NCI-H69 (cell line): ENCODE results near the gene ANAPC2.

Experiments used
- DNase-seq: peaks from one replicate; lab custom pipeline; 2025; lab: John Stamatoyannopoulos, UW

Gene ANAPC2

DNA sequence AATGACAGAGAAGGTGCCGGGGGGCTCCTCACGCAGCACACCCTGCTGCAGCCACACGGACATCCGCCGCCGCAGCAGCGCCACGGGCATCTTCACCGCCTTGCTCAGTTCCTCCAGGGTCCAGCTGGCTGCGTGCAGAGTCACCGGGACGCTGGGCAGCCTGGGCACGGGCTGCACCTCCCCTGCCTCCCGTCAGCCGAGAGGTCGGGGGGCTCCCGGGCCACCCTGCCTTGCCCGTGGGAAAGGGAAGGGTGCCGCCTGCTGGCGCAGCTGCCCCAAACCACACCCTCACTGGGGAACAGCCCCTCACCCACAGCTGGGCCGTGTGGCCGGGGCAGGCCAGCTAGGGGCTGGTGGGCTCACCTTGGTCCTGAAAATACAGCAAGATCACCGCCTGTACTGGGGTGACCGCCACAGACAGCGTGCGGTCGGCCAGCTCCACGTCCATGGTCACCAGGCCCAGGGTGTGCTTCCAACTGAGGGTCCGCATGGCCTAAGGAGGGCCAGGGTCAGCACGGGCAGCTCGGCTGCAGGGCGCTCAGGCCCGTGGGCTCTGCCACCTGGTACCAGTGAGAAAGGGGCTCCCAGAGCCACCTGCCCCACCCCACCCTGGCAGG is 12.9 kb downstream of the ANAPC2 start:
- no peak for DNase-seq

DNA sequence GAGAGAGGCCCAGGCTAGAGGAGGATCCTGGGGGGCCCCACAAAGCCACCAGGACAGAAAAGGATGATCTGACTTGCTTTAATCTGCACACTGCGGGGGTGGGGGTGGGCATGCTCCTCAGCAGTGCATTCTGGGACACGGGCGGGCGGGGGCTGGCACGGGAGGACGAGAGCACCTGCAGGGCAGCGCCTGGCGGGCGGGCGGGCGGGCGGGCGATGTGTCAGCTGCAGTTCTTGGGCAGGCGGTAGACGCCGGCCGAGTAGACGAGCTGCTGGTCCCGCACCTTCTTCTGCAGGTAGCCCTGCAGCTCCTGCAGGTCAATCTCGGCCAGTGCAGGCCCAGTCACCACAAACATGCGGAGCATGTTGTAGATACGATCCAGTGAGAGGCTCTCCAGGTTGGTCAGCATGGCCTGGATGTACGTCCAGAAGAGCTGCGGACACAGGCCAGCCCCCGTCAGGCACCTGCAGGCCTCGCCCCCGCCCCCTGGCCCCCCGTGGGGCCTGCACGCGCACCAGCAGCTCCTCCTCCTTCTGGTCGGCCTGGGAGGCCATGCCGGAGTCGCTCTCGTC is 13.6 kb downstream of the ANAPC2 start:
- DNase-seq, result peak; percentile 76

DNA sequence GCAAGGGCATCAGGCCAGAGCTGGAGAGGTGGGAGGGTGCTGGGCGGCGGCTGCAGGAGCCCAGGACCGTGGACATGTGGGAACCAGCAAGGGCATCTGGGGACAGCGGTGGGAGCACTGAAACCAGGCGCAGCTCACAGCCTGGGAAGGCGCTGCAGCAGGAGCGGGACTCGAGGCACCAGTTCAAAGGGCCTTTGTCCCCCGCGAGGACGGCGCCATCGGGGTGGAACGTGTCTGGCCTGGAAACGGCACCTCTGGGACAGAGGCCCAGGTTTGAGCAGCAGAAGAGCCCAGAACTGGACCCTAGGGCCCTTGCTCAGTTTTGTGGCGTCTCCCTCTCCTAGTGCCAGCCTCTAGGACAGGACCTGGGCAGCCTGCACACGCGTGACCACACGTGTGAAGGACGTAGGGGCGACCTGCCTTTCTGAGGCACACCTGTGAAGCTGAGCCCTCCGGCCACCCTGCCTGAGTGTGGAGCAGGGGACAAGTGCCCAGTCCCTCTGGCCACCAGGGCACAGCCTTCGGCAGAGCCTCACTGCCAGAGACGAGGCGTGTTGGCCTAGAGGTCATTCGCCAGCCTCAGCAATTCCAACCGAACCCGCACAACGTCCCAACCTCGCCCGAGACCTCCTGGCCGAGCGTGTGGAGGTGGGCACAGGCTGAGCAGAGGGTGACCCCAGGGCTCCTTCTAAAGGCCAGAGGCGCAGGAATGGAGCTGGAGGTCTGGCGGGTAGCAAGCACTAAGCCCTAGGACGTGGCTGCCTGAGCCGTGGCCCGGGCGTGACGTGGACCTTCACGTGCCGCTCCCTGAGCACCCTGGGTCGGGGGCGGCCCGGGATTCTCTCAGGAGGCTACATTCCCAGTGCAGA is 14.3 kb downstream of the ANAPC2 start:
- DNase-seq, result no peak

DNA sequence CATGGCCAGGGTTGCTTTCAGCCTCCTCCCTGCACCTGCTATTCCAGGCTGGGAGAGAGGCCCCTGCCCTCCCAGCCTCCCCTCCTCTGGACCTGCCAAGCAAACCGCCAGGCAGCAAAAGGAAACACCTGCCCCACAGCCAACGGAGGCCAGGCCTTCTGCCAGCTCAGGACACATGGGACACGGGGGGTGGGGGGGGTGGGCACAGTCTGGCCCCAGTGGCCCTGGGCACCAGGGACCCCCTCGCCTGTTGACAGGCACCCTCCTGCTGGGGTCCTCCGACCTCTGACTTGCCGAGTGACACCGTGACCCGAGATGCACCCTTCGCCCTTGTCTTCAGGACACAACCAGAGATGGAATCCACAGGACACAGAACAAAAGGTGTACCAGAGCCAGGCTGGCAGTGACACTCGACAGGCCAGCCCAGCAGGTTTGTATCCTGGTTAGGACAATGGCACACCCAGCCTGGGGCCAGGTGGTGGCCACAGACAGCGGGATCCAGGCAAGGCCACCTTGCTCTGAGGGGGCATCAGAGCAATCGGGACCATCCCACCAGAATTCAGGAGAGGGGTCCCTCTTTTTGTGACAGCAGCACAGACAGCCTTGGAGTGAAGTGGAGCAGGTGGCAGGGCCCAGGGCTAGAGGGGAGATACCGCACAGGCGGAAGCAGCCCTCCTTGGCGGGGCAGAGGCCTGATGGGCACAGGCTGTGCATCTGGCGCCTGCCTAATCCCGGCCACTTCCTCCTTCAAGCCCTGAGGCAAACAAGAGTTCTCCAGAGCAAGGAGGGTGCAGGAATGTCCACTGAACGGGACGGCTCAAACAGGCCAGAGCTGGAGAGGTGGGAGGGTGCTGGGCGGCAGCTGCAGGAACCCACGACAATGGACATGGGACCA is 15.2 kb downstream of the ANAPC2 start:
- DNase-seq, result no peak

DNA sequence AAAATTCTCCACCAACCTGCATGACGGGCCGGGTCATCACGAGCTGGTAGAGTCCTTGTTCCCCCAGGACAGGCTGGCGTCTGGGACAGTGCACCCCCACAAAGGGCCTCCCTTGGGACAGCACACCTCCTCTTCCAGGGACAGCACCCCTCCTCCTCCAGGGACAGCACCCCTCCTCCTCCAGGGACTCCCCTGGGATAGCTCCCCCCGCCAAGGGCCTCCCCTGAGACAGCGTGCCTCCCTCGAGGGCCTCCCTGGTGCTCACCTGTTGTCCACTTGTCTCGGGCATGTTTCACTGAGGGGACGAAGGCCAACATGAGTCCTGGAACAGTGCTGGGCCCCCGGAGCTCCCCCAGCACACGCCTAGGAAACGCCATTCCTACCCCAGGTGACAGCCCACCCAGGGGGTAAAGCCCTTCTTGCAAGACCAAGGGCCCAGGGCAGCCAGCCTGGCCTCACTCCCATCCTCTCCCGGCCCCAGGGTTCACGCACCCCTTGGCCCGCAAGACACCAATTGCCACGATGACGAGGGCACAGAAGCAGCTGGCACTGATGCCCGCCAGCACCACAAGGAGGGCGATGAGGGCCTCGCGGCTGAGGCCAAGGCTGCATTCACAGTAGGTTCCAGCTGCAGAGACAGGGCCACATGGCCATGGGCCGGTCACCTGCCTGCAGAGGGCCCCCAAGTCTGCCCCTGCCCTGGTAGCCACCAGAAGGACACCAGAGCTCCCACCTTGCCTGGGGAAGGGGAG is 17.0 kb downstream of the ANAPC2 start:
- no peak for DNase-seq

DNA sequence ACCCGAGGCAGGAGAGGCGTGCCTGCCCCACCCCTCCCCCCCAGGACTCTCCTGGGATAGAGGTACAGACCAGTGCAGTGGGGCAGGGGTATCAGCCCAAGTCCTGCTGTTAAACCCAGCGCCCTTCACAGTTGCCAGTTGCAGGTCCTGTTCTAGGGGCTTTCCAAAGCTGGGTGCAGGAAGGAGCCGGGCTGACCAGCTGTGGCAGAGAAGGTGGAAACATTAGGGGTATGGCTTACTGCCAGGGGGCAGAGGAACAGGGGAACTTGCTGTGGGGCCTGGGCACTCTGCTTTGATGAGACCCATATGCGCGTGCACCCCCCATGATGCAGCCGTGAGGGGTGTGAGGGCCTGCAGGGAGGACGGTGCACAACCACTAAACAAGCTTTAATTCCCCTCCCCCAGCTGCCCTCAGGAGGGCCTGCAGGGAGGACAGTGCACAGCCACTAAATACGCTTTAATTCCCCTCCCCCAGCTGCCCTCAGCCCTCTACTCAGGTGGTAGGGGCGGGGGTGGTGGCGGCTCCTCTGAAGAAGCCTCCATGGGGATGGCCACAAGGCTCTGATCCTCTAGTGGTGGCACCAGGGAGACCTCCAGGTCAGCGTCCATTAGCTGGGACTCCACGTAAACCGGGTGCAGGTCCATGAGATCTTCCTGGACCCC is 17.7 kb downstream of the ANAPC2 start:
- DNase-seq, result no peak

DNA sequence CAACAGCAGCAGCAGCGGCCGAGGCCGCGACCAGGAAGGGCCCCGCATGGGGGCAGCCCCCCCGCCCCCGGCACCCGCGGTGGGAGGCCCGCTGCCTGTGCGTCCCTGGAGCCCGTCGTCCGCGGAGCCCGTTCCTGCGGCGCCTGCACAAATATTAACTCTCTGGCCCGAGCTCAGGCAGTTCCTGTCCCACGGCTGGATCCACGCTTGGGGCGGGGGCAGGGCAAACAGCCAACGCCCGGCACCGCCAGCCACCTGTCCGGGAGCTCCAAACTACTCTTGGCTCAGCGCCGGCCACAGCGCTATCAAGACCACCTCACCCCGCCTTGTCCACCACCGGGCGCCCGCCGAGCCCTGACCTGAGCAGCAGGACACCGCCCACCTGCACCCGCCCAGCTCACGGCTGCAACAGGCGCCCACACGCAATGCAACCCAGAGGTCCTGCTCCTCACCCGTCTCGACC is 18.4 kb downstream of the ANAPC2 start, which contains the start of gene LRRC26:
TSS of gene LRRC26 (minus strand) at position 156 of the 463 bp plus-strand sequence. CDS start at position 48, 108 bp downstream.
- no peak for DNase-seq

DNA sequence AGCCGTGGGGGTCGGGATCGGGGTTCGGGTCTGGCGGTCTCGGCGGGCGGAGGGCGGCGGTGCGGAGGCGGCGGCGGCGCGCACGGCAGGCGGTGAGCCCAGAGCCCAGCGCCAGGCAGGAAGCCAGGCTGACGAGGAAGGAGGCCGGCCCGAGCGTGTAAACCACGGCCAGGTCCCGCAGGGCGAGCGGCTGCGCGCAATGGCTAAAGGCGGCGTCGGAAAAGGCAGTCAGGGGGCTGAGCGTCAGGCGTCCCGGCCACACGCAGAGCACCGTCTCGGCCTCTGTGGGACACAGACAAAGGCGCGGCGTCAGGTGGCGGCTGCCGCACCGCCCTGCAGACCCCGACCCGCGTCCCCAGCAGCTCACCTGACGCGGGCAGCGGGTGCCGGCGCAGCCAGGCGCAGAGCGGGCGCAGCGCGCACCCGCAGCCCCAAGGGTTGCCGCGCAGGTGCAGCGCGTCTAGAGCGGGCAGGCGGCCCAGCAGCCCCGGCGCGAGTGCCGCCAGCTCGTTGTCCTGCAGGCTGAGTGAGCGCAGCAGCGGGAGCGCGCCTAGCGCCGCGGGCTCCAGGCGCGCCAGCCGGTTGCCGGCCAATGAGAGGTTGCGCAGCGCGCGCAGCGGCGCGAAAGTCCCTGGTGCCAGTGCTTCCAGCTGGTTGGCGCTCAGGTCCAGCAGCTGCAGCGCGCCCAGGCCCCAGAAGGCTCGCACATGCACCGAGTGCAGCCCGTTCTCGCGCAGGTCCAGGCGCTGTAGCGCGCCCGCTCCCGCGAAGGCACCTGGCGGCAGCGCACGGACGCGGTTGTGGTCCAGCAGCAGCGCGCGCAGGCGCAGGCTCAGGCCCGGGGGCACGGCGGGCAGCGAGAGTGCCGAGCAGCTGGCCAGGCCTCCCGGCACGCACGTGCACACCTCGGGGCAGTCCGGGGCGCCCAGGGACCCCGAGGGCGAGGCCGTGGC is 19.2 kb downstream of the ANAPC2 start:
- peak; percentile 96 for DNase-seq

DNA sequence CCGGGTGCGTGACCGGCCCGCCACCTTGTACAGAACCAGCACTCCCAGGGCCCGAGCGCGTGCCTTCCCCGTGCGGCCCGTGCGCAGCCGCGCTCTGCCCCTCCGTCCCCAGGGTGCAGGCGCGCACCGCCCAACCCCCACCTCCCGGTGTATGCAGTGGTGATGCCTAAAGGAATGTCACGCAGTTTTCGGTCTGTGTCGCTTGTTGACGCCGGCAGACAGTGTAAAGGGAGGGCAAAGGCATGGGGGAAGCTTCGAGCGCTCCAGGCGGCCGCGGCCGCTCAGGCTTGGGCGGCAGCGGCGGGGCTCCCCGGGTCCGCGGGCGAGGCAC is 19.8 kb downstream of the ANAPC2 start:
- peak; percentile 74 for DNase-seq

DNA sequence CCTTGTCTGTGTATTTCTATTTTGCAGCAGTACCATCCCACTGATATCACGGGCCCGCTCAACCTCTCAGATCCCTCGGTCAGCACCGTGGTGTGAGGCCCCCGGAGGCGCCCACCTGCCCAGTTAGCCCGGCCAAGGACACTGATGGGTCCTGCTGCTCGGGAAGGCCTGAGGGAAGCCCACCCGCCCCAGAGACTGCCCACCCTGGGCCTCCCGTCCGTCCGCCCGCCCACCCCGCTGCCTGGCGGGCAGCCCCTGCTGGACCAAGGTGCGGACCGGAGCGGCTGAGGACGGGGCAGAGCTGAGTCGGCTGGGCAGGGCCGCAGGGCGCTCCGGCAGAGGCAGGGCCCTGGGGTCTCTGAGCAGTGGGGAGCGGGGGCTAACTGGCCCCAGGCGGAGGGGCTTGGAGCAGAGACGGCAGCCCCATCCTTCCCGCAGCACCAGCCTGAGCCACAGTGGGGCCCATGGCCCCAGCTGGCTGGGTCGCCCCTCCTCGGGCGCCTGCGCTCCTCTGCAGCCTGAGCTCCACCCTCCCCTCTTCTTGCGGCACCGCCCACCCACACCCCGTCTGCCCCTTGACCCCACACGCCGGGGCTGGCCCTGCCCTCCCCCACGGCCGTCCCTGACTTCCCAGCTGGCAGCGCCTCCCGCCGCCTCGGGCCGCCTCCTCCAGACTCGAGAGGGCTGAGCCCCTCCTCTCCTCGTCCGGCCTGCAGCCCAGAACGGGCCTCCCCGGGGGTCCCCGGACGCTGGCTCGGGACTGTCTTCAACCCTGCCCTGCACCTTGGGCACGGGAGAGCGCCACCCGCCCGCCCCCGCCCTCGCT is 20.4 kb downstream of the ANAPC2 start:
- peak; percentile 74 for DNase-seq

DNA sequence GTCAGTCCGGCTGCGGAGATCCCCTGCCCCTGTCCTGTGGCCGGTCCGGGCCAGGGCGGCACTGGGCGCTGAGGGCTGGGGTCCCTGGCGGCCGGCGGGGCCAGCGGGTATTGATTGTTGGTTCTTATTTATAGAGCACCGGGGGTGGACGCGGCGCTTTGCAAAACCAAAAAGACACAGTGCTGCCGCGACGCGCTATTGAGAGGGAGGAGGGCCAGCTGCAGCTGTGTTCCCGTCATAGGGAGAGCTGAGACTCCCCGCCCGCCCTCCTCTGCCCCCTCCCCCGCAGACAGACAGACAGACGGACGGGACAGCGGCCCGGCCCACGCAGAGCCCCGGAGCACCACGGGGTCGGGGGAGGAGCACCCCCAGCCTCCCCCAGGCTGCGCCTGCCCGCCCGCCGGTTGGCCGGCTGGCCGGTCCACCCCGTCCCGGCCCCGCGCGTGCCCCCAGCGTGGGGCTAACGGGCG is 21.0 kb downstream of the ANAPC2 start:
- peak; percentile 56 for DNase-seq

DNA sequence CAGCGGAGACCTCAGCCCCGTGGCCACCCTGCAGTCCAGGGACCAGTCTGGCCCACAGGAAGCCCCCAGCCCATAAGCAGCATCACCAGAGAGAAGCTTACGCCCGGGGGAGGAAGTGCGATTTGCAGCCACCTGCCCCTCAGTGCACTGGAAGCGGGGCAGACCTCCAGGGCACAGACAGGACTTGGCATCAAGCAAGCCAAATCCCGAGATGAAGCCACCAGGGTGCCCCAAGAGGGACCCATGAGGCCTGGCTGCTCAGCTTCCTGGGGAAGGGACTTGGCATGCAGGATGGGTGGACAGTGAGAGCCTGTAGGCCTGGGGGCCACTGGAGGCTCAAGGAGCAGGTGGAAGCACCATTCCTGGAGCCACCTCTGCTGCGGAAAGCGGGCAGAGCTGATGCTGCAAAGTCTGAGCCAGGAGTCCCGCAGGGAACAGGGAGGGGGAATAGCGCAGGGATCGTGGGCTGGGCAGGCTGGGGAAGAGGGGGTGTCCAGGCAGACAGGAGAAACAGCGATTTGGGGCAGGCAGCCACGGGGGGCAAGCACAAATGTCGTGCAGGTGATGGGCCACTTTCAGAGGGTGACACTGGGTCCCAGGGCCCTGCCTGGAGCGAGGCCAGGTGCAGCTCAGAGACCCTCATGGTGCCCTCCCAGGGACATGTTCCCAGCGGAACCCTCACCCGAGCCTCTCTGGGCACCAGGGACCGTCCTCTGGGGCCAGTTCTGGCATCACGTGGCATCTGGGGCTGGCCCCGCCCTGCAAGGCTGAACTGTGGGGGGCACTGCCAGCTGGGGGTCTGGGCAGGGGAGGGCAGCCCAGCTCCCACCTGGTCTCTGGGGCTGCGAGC is 21.8 kb downstream of the ANAPC2 start:
- no peak for DNase-seq

DNA sequence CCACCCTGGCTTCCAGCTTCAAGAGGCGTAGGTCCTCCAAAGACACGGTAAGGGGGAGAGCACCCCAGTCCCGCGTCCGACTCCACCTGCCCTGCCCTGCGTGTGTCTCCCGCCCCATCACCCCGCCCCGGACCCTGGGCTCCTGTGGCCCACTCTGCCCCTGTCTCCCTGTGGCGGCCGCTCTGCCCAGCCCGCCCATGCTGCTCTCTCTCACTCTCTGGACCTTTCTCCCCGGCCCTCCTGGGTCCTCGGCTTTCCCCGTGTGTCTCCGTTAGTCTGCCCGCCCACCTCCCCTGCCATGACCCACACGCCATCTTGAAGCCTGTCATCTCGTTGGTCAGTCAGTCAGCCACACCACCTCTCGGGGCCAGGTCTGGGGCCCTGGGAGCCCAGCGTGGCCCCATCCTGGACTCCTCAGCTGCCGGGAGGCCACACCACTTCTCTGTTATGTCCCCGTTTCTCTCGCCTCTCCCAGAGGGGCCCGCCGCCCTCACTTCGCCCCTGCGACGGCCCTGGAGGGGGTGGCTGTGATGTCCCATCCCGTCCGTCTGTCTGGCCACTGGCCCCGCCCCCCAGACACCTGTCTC is 23.0 kb downstream of the ANAPC2 start:
- no peak for DNase-seq

DNA sequence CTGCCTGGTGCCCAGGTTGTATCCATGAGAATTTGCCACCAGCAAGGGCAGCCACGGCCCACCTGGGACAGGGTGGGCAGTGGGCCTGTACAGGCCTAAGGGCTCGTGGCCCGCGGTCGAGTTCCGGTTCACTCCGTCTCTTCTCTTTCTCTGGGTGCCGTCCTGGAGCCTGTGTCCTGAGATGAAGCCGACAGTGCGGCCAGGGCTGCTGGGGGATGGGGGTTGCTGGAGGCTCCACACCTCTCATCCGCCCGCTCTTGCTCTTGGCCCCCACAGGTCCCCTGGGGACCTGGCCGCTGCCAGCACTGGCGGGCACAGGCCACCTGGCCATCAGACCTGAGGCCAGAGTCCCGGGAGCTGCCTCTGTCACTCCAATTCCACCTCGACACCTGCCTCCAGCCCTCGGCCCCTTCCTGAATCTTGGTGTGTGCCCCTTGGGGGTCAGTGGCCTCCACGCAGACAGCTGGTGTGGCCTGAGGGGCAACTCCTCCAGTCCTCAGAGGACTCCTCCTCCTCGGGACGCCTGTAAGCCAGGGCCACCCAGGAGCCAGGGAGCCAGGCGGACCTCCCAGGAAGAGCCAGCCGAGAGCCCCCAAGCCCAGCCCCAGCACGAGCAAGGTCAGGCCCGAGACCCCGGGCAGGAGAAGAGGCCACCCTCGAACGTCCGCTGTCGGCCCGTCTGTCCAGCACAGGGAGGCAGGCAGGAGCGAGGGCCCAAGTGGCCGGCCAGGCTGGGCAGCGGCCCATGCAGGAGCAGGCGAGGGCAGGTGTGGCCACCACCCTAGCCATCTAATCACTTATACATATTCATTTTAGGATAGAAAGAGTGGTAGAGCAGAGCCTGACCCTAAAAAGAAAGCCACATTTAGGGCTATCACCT is 23.8 kb downstream of the ANAPC2 start:
- no peak for DNase-seq

DNA sequence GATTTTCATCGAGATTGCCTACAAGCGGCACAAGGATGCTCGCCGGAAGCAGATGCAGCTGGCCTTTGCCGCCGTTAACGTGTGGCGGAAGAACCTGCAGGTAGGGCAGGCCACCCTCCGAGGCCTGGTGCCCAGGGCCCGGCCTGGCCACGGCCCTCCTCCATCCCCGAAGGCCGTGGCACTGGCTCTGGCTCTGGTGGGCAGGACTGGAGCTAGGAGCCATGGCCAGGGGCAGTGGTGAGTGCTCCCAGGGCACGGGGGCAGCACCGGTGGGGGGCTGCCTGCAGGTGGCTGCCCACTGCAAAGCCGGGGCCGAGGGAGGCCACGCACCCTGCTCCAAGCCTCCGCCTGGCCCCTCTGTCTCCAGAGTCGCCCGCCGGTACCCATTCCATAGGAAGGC is 24.6 kb downstream of the ANAPC2 start:
- no peak for DNase-seq

DNA sequence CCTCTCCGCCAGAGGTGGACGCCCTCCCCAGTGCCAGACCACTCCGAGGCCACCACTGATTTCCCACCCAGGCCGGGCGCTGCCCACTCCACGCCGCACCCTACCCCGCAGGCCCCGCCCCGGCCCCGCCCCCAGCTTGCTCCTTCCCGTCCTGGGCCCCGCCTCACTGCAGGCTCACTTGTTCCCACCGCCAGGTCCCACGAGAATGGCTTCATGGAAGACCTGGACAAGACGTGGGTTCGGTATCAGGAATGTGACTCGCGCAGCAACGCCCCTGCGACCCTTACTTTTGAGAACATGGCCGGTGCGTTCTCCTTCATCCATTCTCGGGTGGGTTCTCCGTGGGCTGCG is 25.0 kb downstream of the ANAPC2 start:
- no peak for DNase-seq
